A549 (cell line): Measurements from ENCODE around the gene ZNF506.

Experiments
- BHLHE40 ChIP-seq: IDR thresholded peaks from 2 replicates; pipeline ENCODE4 v1.6.1; 2012; ENCODE audit warnings: low read depth, low read length, inconsistent platforms
- CHD2 ChIP-seq: fragments of 150-350 bp; IDR thresholded peaks from 2 replicates; pipeline ENCODE4 v1.6.1; 2014; ENCODE audit warnings: low read length; ENCODE audit not compliant: partially characterized antibody
- CTCF ChIP-seq: fragments of >200 bp; sonication (Bioruptor Twin); formaldehyde crosslinking; IDR thresholded peaks from 3 replicates; pipeline ENCODE4 v1.5.1; 2016
- ELK1 ChIP-seq: fragments of 150-350 bp; IDR thresholded peaks from 2 replicates; pipeline ENCODE4 v1.6.1; 2014; ENCODE audit warnings: low read depth, mild to moderate bottlenecking, low read length
- EP300 ChIP-seq, 2 experiments: fragments of >200 bp; sonication (Bioruptor Twin); formaldehyde crosslinking; IDR thresholded peaks; 2 replicates in 1 of 2; 3 replicates in 1 of 2; pipeline ENCODE4 v1.6.1; 2016 to 2017
- HOXB5 ChIP-seq: fragments of 250-450 bp; sonication (Bioruptor Pico); IDR thresholded peaks from 2 replicates; pipeline ENCODE4 v1.5.0; 2020; ENCODE audit warnings: mild to moderate bottlenecking, moderate library complexity
- MAX ChIP-seq: IDR thresholded peaks from 2 replicates; pipeline ENCODE4 v1.6.1; 2012
- NFE2L2 ChIP-seq: fragments of 150-350 bp; conservative IDR thresholded peaks from 2 replicates; pipeline ENCODE4 v1.6.1; 2014; ENCODE audit warnings: low read length
- POLR2A ChIP-seq: IDR thresholded peaks from 2 replicates; pipeline ENCODE4 v1.6.1; 2012; ENCODE audit warnings: mild to moderate bottlenecking, low read length
- ZFP36 ChIP-seq: fragments of 450-650 bp; IDR thresholded peaks from 2 replicates; pipeline ENCODE4 v1.6.1; 2014; ENCODE audit warnings: borderline replicate concordance; ENCODE audit not compliant: partially characterized antibody

GRCh38 chr19:19747357-19748220 is 74.0 kb downstream of the ZNF506 start:
- no peak for TF ChIP-seq NFE2L2
- no peak for TF ChIP-seq EP300 (IDR thresholded peaks at IDR 0.05)
- TF ChIP-seq ZFP36 = no peak
- TF ChIP-seq ELK1 = no peak
- no peak for TF ChIP-seq BHLHE40
- TF ChIP-seq HOXB5 (CRISPR knock-in tag) = no peak
- TF ChIP-seq MAX = no peak
- no peak for TF ChIP-seq CTCF
- TF ChIP-seq CHD2 = no peak
- no peak for TF ChIP-seq POLR2A
